ENCODE results near the gene HELZ2. TPM values are rescaled to one million over a fixed set of nuclear protein-coding genes. Genes with fewer than 3 reads are reported as not detected.

HELZ2 gene
- total RNA-seq, 1 donor from 2014 or later = 29.0 TPM

DNA sequence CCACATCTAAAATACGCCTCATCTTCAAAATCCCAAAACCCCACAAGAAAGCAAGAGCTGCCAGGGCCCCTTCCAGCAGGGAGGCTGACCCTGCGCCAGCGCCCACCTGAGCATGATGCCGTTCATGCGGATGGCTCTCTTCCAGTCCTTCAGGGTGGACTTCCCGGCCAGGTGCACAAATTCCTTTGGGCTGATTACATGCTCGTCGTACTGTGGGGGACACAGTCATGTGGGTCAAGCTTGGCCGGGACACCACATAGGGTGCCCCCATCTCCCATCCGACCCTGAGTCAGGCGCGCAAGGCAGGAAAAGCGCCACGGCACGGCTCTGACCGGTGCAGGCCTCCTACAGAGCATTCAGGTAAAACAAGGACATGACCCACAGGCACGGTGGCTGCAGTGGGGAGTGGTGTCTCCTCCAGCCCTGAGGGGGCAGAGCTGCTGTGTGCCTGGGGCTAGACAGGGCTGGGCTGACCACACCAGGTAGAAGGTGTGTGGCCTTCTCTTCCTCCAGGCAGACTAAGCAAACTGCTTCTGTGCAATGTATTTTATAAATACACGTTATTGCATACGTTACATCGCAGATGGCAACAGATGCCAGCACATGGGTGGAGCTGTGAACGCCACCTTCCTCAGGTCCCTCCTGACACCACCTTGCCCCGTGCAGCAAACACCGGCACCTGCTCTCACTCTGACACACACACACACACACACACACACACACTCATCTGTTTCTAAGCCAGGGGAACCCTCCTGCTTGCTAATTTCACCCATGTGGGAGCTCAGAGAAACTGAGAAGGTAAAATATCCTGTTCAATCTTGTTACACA, 23.8 kb upstream of the HELZ2 start:
- no peak for TF ChIP-seq CTCF (IDR thresholded peaks at IDR 0.05)
- Mint-ChIP-seq H3K9me3 (ENCODE audit: unreplicated experiment) (no peaks in the 10 kb centered on the region), H3K4me1 (ENCODE audit: unreplicated experiment) (no peaks in the 10 kb centered on the region), H3K4me3 (ENCODE audit: unreplicated experiment) (no peak overlapping the region), H3K36me3 (ENCODE audit: unreplicated experiment) (peaks cover 23% of the 10 kb centered on the region), H3K27me3 (ENCODE audit: unreplicated experiment) (no peaks in the 10 kb centered on the region), H3K27ac (ENCODE audit: unreplicated experiment) (no peak overlapping the region)
- no peak for DNase-seq (ENCODE audit: extremely low spot score, unreplicated experiment)

DNA sequence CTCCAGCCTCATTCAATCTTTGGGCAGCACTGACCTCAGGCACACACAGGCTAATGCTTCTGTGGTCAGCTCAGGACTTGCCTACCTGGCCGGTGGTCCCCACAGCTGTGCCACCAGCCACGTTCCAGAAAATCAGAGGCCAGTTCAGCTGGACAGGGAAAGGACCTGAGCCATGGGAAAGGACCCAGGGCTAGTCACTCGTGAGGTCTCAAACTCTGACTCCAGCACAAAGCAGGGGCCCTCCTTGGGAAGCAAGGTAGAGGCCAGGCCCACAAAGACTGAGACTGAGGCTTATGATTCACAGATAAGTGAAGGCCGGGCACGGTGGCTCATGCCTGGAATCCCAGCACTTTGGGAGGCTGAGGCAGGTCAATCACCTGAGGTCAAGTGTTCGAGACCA, 22.4 kb upstream of the HELZ2 start:
- no peaks in the 10 kb centered on the region for H3K27me3 Mint-ChIP-seq (ENCODE audit: unreplicated experiment)
- no peak for TF ChIP-seq CTCF (IDR thresholded peaks at IDR 0.05)
- H3K9me3 Mint-ChIP-seq (ENCODE audit: unreplicated experiment) = no peaks in the 10 kb centered on the region
- no peak overlapping the region for H3K4me3 Mint-ChIP-seq (ENCODE audit: unreplicated experiment)
- no peak overlapping the region for H3K27ac Mint-ChIP-seq (ENCODE audit: unreplicated experiment)
- H3K4me1 Mint-ChIP-seq (ENCODE audit: unreplicated experiment) = no peaks in the 10 kb centered on the region
- H3K36me3 Mint-ChIP-seq (ENCODE audit: unreplicated experiment) = peaks cover 16% of the 10 kb centered on the region
- no peak for DNase-seq (ENCODE audit: extremely low spot score, unreplicated experiment)

DNA sequence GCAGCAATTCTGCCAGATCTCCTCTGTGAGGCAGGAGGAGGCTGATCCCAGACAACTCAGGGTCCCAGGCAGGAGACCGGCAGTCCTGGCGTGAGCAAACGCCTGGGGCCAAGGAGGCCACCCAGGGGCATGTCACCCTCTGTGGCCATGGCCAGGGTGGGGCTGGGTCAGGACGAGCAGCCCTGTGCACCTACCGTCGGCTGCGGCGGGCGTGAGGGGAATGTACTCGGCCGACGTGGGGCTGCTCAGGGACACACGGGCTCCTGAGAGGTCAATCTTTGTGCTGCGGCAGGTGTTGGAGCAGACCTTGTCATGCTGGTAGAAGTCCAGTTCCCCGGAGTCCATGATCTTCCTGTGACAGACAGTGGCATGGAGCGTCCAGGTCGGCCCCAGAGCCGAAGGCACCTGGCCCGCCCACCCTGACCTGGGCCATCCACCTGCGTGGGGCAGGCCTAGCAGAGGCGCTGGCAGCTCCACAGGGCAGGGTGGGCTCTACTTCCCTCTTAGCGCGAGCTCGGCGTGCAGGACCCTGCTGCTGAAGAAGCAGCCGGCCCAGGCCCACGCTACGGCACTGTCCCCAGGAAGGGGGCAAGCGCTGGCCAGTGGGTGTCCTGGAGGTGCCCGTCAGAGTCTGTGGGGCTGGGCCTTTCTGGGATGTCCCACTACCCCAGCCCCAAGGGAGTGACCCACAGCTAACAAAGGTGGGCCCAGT, 21.5 kb upstream of the HELZ2 start:
- Mint-ChIP-seq H3K36me3 (ENCODE audit: unreplicated experiment) (peaks cover 16% of the 10 kb centered on the region), H3K4me3 (ENCODE audit: unreplicated experiment) (no peak overlapping the region), H3K27ac (ENCODE audit: unreplicated experiment) (no peak overlapping the region), H3K27me3 (ENCODE audit: unreplicated experiment) (no peaks in the 10 kb centered on the region), H3K9me3 (ENCODE audit: unreplicated experiment) (no peaks in the 10 kb centered on the region), H3K4me1 (ENCODE audit: unreplicated experiment) (no peaks in the 10 kb centered on the region)
- DNase-seq (ENCODE audit: extremely low spot score, unreplicated experiment) = no peak
- TF ChIP-seq CTCF (IDR thresholded peaks at IDR 0.05) = no peak

DNA sequence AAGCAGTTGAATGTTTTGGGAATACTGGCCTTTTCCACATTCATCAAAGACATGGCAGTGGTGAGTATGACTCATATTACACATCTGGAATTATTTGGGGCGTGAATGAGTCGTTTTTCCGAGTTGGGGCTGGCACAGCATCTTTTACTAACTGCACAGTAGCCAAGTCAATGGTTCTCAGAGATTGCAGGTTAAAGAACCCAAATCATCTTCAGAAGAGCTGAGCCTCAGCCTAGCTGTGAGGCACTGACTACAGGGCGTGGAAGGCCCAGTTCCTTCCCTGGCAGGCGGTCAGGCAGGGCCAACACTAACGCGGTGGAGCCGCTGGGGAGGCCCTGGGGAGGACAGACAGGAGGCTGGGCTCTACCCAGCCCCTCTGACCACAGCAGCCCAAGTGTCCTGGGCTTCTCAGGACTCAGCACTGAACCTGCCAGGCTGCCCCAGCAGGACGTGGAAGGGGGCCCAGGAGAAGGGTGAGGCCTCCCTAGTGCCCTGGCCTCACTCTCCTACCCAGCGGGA, 20.1 kb upstream of the HELZ2 start:
- no peak for DNase-seq (ENCODE audit: extremely low spot score, unreplicated experiment)
- Mint-ChIP-seq H3K36me3 (ENCODE audit: unreplicated experiment) (peaks cover 18% of the 10 kb centered on the region), H3K27me3 (ENCODE audit: unreplicated experiment) (no peaks in the 10 kb centered on the region), H3K27ac (ENCODE audit: unreplicated experiment) (no peak overlapping the region), H3K4me3 (ENCODE audit: unreplicated experiment) (no peak overlapping the region), H3K9me3 (ENCODE audit: unreplicated experiment) (no peaks in the 10 kb centered on the region), H3K4me1 (ENCODE audit: unreplicated experiment) (no peaks in the 10 kb centered on the region)
- TF ChIP-seq CTCF (IDR thresholded peaks at IDR 0.05) = no peak

- Mint-ChIP-seq H3K4me3 (ENCODE audit: unreplicated experiment) (no peak overlapping the region), H3K36me3 (ENCODE audit: unreplicated experiment) (peaks cover 20% of the 10 kb centered on the region), H3K27ac (ENCODE audit: unreplicated experiment) (no peak overlapping the region), H3K9me3 (ENCODE audit: unreplicated experiment) (no peaks in the 10 kb centered on the region), H3K27me3 (ENCODE audit: unreplicated experiment) (no peaks in the 10 kb centered on the region), H3K4me1 (ENCODE audit: unreplicated experiment) (no peaks in the 10 kb centered on the region)
- no peak for DNase-seq (ENCODE audit: extremely low spot score, unreplicated experiment)
- no peak for TF ChIP-seq CTCF (IDR thresholded peaks at IDR 0.05)
These were observed 18.6 kb upstream of the HELZ2 start for GRCh38 chr20:63592661-63593060.

Measured in osteocyte (in vitro differentiated cells).